ENCODE measurements around the gene ZNF566. TPM values are rescaled to one million over a fixed set of nuclear protein-coding genes. Genes with fewer than 3 reads are reported as not detected.

The ZNF566 gene
- total RNA-seq, 1 donor from 2014 or later = 4.8 TPM

DNA sequence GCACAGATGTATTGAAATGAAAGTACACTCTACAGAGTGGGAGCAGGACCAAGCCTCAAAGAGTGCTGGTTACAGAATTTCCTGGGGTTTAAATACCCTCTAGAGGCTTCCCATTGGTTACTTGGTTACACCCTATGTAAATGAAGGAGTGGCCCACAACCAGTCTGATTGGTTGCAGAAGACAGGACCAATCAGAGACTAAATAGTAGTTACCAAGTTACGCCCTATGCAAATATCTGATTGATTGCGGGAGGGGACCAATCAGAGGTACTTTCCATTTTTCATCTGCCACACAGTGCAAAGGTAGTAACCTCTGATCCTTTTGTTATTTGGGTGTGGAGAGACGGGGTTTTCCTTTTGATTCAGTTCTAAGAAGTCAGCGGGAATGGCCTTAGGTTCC is 65.4 kb downstream of the ZNF566 start:
- H3K27me3 ChIP-seq (ENCODE audit: control insufficient read depth, insufficient read depth, low read length) = peaks cover 2% of the 10 kb centered on the region
- H3K36me3 ChIP-seq (ENCODE audit: control insufficient read depth, insufficient read depth, low read length) = no peaks in the 10 kb centered on the region
- no peak overlapping the region for H3K4me3 ChIP-seq (ENCODE audit: low read depth, low read length)
- DNase-seq (ENCODE audit: low read depth) = no peak
- TF ChIP-seq, protein P1, sequence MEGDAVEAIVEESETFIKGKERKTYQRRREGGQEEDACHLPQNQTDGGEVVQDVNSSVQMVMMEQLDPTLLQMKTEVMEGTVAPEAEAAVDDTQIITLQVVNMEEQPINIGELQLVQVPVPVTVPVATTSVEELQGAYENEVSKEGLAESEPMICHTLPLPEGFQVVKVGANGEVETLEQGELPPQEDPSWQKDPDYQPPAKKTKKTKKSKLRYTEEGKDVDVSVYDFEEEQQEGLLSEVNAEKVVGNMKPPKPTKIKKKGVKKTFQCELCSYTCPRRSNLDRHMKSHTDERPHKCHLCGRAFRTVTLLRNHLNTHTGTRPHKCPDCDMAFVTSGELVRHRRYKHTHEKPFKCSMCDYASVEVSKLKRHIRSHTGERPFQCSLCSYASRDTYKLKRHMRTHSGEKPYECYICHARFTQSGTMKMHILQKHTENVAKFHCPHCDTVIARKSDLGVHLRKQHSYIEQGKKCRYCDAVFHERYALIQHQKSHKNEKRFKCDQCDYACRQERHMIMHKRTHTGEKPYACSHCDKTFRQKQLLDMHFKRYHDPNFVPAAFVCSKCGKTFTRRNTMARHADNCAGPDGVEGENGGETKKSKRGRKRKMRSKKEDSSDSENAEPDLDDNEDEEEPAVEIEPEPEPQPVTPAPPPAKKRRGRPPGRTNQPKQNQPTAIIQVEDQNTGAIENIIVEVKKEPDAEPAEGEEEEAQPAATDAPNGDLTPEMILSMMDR (IDR thresholded peaks at IDR 0.05; ENCODE audit: insufficient read depth, low read length, poor library complexity, severe bottlenecking) = no peak

DNA sequence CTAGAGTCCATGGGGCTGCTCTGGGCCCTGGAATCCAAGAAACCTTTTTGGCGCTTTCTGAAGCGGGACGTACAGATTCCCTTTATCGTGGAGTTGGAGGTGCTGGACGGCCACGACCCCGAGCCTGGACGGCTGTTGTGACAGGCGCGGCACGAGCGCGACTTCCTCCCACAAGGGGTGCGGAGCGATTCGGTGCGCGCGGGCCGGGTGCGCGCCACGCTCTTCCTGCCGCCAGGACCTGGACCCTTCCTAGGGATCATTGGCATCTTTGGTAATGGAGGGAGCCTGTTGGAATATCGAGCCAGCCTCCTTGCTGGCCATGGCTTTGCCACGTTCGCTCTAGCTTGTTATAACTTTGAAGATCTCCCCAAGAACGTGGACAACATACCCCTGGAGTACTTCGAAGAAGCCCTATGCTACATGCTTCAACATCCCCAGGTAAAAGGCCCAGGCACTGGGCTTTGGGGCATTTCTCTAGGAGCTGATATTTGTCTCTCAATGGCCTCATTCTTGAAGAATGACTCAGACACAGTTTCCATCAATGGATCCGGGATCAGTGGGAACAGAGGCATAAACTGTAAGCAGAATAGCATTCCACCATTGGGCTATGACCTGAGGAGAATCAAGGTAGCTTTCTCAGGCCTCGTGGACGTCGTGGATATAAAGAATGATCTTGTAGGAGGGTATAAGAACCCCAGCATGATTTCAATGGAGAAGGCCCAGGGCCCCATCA is 67.4 kb downstream of the ZNF566 start:
- TF ChIP-seq, protein P1 (IDR thresholded peaks at IDR 0.05; ENCODE audit: insufficient read depth, low read length, poor library complexity, severe bottlenecking) = no peak
- H3K4me3 ChIP-seq (ENCODE audit: low read depth, low read length) = peak overlapping the region; percentile 33
- peaks cover 2% of the 10 kb centered on the region for H3K27me3 ChIP-seq (ENCODE audit: control insufficient read depth, insufficient read depth, low read length)
- H3K36me3 ChIP-seq (ENCODE audit: control insufficient read depth, insufficient read depth, low read length) = no peaks in the 10 kb centered on the region
- DNase-seq (ENCODE audit: low read depth) = no peak

DNA sequence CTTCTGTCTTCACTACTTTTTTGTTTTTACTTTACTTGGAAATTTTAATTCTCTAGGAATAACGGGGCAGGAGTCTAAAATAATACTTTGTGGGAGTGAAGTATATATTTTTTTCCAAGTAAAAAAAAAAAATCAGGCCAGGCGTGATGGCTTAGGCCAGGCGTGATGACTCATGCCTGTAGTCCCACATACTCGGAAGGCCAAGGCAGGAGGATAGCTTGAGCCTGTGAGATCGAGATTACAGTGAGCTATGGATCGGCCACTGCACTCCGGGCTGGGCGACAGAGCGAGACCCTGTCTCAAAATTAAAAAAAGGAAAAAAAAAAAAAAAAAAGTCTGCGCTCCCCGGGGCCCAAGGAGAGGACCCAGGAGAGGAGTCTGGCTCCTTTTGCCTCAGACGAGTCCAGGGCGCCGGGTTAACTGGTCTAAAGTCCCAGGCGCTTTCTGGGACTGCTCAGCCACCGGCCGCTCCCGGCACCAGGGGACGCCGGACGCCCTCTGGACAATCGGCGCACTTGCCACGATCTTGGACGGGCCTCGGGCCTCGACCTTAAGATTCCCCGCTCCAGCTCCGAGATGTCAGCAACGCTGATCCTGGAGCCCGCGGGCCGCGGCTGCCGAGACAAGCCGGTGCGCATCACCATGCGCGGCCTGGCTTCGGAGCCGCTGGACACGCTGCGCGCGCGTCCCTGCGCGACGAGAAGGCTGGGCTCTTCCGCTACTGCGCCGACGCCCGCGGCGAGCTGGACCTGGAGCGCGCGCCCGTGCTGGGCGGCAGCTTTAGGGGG is 68.2 kb downstream of the ZNF566 start:
- TF ChIP-seq, protein P1 (IDR thresholded peaks at IDR 0.05; ENCODE audit: insufficient read depth, low read length, poor library complexity, severe bottlenecking) = no peak
- Histone ChIP-seq H3K36me3 (ENCODE audit: control insufficient read depth, insufficient read depth, low read length) (no peaks in the 10 kb centered on the region), H3K27me3 (ENCODE audit: control insufficient read depth, insufficient read depth, low read length) (peaks cover 2% of the 10 kb centered on the region), H3K4me3 (ENCODE audit: low read depth, low read length) (peak overlapping the region; percentile 33)
- no peak for DNase-seq (ENCODE audit: low read depth)

DNA sequence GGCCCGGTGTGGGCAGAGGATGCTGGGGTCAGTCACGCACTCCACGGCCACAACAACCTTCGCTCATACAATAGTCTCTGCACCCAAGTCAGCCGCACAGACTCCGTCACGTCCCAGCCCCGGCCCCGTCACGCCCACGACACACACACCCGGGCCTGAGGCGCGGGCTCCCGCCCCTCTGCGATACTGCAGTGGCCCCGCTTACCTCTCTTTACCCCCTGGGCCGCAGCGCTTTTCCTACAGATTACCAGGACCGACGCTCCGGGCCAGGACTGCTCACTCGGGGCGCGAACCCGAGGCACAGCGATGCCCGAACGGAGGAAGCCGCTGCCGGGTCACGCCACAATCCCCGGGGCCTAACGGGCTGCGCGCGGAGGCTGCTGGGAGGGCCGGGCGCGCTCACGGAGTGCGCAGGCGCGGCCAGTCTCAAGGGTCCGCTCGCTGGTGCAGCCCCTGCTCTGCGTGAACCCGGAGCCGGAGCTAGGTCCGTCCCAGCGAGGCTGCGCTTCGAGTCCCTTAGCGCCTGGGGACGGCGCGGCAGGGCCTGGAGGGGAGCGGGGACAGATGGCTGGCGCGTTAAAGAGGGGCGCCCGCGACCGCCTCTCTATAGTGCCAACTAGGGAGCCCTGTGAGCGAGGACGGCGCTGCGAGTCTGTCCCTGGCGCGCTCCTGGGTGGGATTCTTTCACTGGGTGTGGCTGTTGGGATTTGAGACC is 70.9 kb downstream of the ZNF566 start, which contains the start of gene ZFP82:
ZFP82 (minus strand) TSS at position 358 of the 715 bp plus-strand sequence. CDS start 8,855 bp downstream, outside the sequence.
- TF ChIP-seq, protein P1 (IDR thresholded peaks at IDR 0.05; ENCODE audit: insufficient read depth, low read length, poor library complexity, severe bottlenecking) = no peak
- Histone ChIP-seq H3K36me3 (ENCODE audit: control insufficient read depth, insufficient read depth, low read length) (no peaks in the 10 kb centered on the region), H3K27me3 (ENCODE audit: control insufficient read depth, insufficient read depth, low read length) (peaks cover 2% of the 10 kb centered on the region), H3K4me3 (ENCODE audit: low read depth, low read length) (peak within 1 kb of the TSS; percentile 70)
- no peak for DNase-seq (ENCODE audit: low read depth)

DNA sequence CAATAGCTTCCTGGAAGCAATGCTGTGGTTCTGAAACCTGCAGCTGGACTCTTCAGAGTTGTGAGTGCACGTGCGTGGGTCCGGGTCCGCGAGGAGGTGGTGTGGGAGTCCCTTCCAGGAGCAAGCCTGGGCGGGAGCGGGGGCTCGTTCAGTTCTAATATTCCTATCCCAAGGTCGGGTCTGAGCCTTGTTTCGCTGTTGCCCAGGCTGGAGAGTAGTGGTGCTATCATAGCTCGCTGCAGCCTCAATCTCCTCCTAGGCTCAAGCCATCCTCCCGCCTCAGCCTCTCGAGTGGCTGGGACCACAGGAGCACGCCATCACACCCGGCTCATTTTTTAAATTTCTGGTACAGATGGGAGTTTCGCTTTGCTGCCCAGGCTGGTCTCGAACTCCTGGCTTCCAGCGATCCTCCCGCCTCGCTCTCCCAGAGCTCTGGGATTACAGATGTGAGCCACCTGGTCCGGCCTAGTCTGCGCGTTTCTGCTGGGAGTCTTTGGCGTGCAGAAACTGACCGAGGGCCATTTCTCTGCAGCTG is 71.5 kb downstream of the ZNF566 start:
- H3K36me3 ChIP-seq (ENCODE audit: control insufficient read depth, insufficient read depth, low read length) = no peaks in the 10 kb centered on the region
- H3K4me3 ChIP-seq (ENCODE audit: low read depth, low read length) = peak overlapping the region; percentile 70
- peaks cover 2% of the 10 kb centered on the region for H3K27me3 ChIP-seq (ENCODE audit: control insufficient read depth, insufficient read depth, low read length)
- TF ChIP-seq, protein P1 (IDR thresholded peaks at IDR 0.05; ENCODE audit: insufficient read depth, low read length, poor library complexity, severe bottlenecking) = no peak
- no peak for DNase-seq (ENCODE audit: low read depth)

All from kidney epithelial cell (primary cell).